ENCODE results near the gene KHDRBS2. TPM values are rescaled to one million over a fixed set of nuclear protein-coding genes. Genes with fewer than 3 reads are reported as not detected.
"Not testable (repeated sequence)": the region's sequence is repeated elsewhere in the genome, so short reads cannot be mapped to it uniquely, and the experiment has no call there.

The KHDRBS2 gene
- polyA plus RNA-seq, 4 donors: 1.8 to 2.6 (median 2.3) TPM

DNA sequence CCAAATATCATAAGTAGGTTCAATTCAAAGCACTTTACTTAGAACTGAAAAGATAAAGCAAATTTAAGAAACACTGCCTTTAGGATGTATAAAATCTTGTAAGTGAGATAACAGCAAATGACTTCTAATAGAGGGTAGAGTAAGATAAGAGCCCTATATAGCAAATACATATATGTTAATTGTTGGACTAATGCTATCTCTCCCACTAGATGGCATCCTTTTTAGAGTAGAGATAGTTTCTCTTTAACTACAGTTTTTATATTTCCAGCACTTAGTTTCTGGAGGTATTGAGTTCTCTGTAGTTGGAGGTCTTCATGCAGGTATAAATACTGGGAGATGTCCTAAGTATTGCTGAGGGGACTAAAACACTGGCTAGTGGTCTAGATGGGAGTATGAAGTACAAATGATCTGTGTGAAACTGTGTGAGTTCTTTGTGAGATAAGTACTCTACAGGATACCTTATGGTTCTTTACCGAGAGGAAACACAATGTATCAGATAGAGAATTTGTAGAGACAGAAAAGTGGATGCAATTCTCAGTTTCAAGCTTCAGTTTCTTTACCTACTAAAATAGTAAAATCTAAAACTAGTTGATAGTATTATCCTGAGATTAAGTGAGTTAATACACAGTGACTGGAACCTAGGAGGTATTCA lies 399.3 kb downstream of the KHDRBS2 start:
- no peak for DNase-seq (ENCODE audit: low read depth in 4 of 4, low spot score in 3 of 4)

DNA sequence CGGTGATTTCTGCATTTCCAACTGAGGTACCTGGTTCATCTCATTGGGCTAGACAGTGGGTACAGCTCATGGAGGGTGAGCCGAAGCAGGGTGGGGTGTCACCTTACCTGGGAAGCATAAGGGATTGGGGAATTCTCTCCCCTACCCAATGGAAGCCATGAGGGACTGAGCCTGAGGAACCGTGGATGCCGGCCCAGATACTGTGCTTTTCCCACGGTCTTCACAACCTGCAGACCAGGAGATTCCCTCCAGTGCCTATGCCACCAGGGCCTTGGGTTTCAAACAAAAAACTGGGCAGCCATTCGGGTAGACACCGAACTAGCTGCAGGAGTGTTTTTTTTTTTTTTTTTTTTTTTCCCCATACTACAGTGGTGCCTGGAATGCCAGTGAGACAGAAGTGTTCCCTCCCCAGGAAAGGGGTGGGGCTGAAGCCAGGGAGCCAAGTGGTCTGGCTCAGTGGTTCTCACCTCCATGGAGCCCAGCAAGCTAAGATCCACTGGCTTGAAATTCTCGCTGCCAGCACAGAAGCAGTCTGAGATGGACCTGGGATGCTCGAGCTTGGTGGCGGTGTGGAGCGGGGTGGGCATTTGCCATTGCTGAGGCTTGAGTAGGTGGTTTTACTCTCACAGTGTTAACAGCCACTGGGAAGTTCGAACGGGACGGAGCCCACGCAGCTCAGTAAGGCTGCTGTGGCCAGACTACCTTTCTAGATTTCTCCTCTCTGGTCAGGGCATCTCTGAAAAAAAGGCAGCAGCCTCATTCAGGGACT lies 416.2 kb downstream of the KHDRBS2 start:
- no peak for DNase-seq (ENCODE audit: low read depth in 4 of 4, low spot score in 3 of 4)

DNA sequence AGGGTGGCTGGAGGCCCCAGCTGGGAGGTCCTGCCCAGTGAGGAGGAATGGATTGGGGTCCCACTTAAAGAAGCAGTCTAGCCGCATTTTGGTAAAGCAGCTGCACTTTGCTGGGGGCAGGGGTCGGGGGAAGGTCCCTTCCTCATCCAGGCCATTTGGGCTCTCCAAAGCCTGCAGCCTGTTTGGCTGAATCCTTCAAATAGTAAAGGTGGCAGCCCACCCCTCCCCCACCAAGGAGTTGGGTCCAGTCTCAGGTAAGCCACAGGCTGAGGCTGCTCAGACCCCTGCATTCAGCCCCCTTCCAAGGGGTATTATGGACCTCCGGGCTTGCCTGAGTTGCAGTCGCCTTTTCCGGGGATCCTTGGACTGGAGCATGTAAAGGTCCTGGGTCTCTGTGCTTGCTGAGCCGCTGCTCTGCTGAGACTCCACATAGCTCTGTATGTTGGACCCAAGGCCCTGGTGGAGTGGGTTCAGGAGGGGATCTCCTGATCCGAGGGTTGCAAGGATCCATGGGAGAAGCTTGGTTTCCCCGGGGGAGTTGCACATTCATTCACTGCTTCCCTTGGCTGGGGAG lies 417.4 kb downstream of the KHDRBS2 start:
- DNase-seq (ENCODE audit: low read depth in 4 of 4, low spot score in 3 of 4): no peak

DNA sequence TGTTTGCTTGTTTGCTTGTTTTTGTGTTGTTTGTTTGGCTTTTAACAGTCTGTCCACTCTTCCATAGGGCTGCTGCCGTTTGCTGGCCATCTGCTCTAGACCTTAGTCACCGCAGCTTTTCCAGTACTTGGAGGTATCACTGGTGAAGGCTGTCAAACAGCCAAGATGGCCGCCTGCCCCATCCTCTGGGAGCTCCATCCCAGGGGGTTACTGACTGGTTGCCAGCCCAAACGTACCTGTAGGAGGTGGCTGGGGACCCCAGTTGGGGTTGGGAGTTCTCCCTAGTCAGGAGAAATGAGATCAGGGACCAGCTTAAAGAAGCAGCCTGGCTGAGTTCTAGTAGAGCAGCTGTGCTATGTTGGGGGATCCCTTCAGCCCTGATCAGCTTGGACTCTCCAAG lies 418.4 kb downstream of the KHDRBS2 start:
- no peak for DNase-seq (ENCODE audit: low read depth in 4 of 4, low spot score in 3 of 4)

DNA sequence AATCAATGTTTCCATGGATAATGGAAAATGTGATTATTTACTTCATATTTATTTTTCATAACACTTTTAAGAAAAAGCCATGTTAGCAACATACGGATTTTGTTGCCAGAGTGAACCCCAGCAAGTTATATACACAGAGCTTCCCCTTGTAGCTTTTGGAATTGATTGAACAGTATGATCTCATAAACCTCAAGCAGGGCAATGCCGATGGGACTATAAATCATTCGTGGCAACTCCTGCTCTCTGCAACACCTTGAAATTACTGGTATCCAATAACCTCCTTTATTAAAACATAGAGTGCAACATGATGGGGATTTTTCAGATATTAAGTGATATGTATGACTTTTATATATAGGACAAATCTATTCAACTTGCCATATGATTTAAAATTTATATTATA lies 428.5 kb downstream of the KHDRBS2 start:
- DNase-seq (ENCODE audit: low read depth in 4 of 4, low spot score in 3 of 4): no peak

DNA sequence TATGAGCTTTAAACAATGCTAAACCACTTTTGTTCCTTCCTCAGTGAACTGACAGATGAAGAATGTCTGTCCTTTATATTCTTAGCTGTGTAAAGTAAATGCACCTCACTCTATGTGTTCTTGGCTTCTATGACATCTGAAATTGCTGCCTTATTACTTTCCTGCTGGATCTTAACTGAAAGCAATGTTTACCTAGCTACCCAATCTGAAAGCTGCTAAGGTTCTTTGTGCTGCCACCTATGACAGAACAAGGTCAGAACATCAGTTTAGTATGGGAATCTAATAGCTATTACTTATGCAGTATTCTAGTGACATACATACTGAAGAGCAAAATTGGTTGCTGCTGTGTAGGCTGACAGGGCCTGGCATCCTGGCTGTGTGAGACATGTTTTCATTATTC lies 444.1 kb downstream of the KHDRBS2 start:
- DNase-seq (ENCODE audit: low read depth in 4 of 4, low spot score in 3 of 4): no peak

DNA sequence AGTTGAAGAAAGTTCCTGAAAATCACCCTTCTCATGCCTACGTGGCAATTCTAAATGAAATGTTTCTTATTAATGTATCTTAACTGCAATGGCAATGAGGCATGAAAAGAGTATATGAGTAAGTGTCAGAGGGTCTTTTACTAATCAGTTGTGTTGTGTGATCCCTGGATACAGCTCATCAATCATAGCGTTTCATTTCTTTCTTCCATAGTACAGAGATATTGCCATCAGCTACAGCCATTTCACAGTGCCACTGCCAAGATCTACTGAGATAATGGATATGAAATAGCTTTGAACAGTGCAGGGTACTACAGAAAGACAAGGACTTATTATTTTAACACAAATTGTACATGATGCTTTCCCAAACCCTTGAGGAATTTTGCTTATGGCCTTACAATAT lies 450.8 kb downstream of the KHDRBS2 start:
- DNase-seq (ENCODE audit: low read depth in 4 of 4, low spot score in 3 of 4): no peak

DNA sequence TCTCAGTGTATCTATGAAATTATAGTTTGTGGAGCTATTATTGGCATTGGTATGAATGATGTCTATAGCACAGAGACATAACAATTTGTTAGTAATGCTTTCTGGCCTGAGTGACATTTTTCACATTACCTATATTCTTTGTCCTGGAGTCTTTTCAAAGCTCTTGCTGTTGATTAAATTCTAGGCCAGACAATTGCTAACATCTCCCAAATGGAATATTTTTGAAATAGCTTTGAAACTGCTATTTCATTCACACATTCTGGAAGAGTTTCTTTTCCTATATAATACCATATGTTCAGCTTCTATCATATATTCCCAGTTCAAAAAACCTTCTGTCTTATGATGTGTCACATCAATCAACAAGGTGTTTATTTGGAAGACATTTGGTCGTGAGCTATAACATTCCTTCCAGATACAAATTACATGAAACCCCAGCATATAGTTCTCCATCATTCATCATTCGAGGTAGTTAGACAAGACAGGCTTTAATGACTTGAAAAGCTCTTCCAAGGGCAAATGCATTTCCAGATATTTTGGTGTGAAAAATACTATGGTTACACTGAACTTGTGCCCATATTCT lies 452.8 kb downstream of the KHDRBS2 start:
- no peak for DNase-seq (ENCODE audit: low read depth in 4 of 4, low spot score in 3 of 4)

DNA sequence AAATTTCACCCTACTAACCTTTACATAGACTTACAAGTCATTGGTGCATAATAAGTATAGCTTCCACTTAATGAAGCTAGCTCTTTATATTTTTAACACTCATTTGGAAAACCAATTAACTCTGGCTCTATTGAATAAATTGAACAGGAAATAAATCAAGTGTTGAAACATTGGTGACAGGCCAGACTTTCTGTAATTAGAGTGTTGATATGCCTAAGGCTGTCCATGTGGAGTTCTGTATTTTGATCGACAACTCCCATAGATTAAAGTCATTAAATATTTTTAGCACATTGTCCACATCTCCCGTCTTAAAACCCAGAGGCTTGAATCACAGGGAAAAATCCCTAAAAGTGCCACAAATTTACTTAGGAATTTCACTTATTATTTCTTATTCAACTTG lies 468.3 kb downstream of the KHDRBS2 start:
- DNase-seq (ENCODE audit: low read depth in 4 of 4, low spot score in 3 of 4): no peak

DNA sequence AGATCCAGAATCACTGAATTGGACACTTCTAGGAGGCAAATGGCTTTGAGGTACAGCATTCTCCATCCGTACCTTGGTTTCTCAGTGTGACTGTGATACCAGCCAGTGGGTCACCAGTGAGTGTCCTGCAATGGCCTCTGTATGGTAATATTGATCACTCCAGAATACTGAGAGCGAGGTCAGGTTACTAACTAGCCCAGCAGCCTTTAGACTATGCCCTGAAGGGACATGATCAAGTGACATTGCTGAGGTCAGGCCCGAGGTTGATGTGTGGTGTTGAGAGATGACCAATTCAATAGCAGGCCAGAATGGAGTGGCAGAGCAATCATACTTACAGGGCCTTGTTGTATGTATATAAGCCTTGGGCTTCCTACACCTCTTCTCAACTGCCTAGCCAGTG lies 476.0 kb downstream of the KHDRBS2 start:
- no peak for DNase-seq (ENCODE audit: low read depth in 4 of 4, low spot score in 3 of 4)

DNA sequence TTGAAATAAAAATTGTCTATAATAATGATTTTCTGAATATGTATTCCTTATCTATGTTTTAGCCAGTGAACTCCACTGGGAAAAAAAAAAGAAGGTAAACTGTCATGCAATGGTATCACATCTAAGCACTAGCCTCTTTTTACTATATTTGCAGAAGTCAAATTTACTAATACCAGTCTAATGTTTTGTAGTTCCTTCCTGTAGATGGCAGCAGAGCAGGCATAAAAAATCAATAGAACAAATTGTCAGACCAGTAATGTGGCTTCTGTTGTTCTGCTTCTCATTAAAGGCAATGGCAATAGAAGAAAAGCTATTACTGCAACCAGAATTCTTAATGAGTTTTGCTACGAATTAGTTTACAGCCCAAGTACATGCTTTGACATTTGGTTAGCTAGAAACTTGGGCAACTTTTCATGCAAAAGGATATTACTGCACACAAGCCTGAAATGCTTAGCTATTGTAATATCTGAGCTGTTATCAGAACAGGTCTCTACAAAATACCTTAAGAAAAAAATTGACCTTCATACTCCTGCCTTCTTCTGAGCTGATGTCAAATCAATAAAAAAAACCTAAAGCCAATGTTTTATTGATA lies 476.9 kb downstream of the KHDRBS2 start:
- peak; percentile 3 to 20 (median 12) for DNase-seq (ENCODE audit: low read depth in 4 of 4, low spot score in 3 of 4)

DNA sequence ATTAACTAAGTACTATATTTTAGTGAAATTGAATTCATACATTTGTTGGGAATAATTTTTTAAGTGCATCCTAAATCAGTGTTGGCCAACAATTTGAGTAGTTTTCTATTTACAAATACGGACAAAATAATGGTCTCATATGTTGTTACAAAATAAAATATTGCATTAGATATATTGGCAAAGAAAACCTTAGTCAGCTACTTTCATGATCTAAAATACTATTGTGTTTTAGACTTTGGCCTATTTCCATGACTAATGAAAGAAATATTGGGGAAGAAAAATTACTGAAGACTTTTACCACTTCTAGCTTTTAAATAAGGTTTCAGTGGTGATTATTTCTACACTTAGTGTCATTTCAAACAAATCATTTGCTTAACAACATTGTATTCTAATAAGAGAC lies 498.0 kb downstream of the KHDRBS2 start:
- DNase-seq (ENCODE audit: low read depth in 4 of 4, low spot score in 3 of 4): no peak

DNA sequence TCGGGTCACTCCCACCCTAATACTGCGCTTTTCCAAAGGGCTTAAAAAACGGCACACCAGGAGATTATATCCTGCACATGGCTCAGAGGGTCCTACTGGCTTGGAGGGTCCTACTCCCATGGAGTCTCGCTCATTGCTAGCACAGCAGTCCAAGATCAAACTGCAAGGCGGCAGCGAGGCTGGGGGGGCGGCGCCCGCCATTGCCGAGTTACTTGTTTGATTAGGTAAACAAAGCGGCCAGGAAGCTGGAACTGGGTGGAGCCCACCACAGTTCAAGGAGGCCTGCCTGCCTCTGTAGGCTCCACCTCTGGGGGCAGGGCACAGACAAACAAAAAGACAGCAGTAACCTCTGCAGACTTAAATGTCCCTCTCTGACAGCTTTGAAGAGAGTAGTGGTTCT lies 516.6 kb downstream of the KHDRBS2 start:
- not testable (repeated sequence) for DNase-seq (ENCODE audit: low read depth in 4 of 4, low spot score in 3 of 4)

DNA sequence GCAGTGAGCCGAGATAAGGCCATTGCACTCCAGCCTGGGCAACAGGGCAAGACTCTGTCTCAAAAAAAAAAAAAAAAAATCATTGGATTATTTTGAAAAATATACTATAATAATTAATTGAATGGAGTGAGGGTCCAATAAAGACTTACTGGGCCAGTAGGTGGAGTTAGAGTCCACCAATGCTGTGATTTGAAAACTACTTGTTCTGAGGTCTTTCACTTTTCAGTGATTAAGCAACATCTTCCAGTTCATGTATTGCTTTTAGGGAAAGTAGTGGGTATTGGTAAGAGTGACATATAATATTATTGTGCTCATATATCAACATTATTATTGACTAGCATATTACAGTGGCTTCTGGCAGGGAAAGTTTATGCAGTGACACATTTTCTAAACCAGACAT lies 530.3 kb downstream of the KHDRBS2 start:
- DNase-seq (ENCODE audit: low read depth in 4 of 4, low spot score in 3 of 4): no peak

DNA sequence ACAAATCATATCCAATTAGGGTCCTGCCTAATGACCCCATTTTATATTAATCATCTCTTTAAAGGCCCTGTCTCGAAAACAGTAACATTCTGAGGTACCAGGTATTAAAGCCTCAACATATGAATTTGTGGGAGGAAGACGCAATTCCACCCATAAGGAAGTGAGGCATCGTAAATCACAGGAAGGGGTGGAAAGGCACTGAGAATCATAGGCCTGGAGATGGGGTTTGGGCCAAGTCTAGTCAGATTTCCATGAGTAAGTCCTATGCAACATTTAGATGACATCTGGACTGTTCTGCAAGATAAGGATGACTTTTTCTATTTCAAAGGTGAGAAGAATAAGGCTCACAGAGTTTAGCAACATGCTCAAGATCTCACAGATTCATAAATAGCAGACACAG lies 534.0 kb downstream of the KHDRBS2 start:
- no peak for DNase-seq (ENCODE audit: low read depth in 4 of 4, low spot score in 3 of 4)

DNA sequence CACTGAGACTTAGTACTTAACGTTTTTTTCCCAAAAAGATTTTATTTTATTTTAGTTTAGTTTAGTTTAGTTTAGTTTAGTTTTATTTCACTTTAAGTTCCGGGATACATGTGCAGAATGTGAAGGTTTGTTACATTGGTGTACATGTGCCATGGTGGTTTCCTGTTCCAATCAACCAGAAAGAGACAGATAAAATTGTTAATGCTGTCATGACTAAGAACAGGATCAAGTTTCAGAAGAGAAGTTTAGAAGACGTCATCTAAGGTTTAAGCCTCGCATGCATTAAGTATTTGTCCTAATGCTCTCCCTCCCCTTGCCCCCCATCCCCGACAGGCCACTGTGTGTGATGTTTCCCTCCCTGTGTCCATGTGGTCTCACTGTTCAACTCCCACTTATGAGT lies 540.0 kb downstream of the KHDRBS2 start:
- no peak for DNase-seq (ENCODE audit: low read depth in 4 of 4, low spot score in 3 of 4)

DNA sequence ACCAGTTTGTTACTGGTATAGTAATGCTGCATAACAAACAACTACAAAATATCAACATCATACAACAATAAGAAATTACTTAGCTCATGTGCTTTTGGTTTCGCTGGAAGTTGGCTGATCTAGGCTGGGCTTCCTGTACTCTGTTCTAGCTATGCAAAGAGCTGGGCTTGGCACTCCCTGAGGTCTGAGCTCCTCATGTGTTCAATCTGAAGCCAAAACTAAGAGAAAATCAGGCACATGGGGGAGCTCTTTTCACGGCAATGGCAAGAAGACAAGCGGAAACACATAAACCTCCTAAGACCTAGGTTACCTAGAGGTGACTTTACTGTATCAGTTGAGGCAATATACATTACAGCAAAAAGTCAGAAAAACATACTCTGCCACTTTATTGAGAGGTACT lies 574.2 kb downstream of the KHDRBS2 start:
- DNase-seq (ENCODE audit: low read depth in 4 of 4, low spot score in 3 of 4): no peak

DNA sequence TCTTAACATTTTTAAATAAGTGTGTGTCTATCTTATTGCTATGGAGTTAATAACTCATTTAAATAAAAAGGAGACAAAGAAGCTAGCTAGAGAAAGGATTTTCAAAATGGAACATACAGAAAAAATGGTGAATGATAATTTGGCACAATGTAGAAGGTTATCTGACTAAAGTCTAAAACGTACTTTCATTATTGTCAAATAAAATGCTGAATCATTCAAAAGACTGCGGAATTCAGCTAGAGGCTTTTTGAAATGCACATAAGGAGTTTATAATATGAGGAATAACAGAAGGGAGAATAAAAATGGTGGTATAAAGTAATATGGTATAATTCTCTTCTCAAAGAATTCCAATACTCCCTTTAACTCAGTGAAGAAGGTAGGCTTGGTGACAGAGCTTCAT lies 597.9 kb downstream of the KHDRBS2 start:
- no peak for DNase-seq (ENCODE audit: low read depth in 4 of 4, low spot score in 3 of 4)

DNA sequence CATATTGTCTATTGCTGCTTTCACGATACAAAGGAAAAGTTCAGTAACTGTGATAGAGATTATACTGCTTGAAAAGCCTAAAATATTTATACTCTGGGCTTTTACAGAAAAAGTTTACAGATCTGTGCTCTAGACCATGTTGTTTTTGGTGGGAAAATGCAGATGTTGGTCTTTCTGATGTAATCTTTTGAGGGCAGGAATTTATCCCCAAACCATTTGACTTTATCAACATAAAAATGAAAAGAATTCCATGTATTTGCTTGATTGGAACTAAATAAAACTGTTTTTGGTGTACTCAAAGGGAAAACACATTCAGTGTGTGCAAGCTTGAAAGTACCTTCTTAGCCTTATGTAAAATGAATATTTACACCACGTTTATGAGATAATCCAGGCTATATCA lies 603.5 kb downstream of the KHDRBS2 start:
- DNase-seq (ENCODE audit: low read depth in 4 of 4, low spot score in 3 of 4): no peak

DNA sequence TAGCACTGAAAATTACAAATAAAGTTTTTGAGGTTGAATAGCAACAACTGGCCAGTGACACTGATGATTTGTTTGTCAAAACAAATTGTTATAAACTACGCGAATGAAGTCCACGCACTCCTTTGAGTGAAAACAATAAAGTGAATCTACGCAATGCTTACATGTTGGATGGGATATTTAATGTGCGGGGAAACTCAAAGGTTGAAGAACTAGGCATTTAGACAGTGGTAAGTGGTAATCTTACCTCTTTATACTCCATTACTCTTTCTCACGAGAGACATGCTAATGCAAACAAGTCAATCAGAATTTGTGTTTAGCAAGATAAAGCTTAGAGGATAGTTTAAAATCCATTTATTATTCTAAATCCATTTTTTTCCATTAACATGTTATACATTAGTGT lies 606.4 kb downstream of the KHDRBS2 start:
- no peak for DNase-seq (ENCODE audit: low read depth in 4 of 4, low spot score in 3 of 4)

DNA sequence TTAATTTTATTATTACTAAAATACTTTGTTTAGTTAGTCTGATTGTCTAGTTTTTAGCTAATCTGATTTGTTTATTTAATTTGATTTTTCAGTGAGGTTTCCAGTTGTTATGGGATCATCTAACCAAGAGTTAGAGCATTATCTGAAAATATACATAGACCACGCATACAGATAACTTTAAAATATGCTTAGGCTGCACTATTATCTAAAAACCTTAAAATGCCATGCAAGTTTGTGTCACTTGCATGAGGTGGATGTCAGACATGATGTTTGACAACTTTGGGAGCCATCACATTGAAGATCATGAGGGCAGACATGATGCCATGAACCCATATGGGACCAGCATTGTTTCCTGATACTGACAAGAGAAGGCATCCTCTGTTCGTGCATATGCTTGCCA lies 610.3 kb downstream of the KHDRBS2 start:
- no peak for DNase-seq (ENCODE audit: low read depth in 4 of 4, low spot score in 3 of 4)
